Thymus (tissue), 2 donors: Measurements from ENCODE around the gene NBPF14. TPM values are rescaled to one million over a fixed set of nuclear protein-coding genes. Genes with fewer than 3 reads are reported as not detected.

Experiments used
- polyA plus RNA-seq: library from polyadenylated mRNA; stranded (reverse); fragments of 200-250 nt; gene quantifications from one replicate; pipeline ENCODE4 v1.2.3, GENCODE V29; 2013
- total RNA-seq: library from RNA; stranded (reverse); fragments of 120-200 nt; gene quantifications from one replicate; pipeline ENCODE4 v1.2.4, GENCODE V29; 2013
- donor health status: healthy.

NBPF14 gene
- total and polyA plus RNA-seq, 2 donors = 9.7 to 12.6 TPM

Other genes with a start within 250 kb of the NBPF14 start
- 0.05 TPM for gene PPIAL4G, start 112.7 kb downstream of the NBPF14 start, total RNA-seq
- gene PPIAL4G, start 112.7 kb downstream of the NBPF14 start, polyA plus RNA-seq = 0.11 TPM
- 0.76 TPM for gene NUDT4B, start 152.8 kb upstream of the NBPF14 start, total RNA-seq
- gene NUDT4B, start 152.8 kb upstream of the NBPF14 start, polyA plus RNA-seq = 1.1 TPM
- gene PDE4DIP, start 248.4 kb upstream of the NBPF14 start, total RNA-seq = 13.6 TPM
- 15.7 TPM for gene PDE4DIP, start 248.4 kb upstream of the NBPF14 start, polyA plus RNA-seq